Right forelimb (tissue), 1 donor: ENCODE measurements around the gene PCCA.
"Not testable (repeated sequence)": the region's sequence is repeated elsewhere in the genome, so short reads cannot be mapped to it uniquely, and the experiment has no call there.

Source experiments
- DNase-seq: peaks from one replicate; pipeline ENCODE4 v3.0.0-alpha.2; 2018

Gene PCCA

DNA sequence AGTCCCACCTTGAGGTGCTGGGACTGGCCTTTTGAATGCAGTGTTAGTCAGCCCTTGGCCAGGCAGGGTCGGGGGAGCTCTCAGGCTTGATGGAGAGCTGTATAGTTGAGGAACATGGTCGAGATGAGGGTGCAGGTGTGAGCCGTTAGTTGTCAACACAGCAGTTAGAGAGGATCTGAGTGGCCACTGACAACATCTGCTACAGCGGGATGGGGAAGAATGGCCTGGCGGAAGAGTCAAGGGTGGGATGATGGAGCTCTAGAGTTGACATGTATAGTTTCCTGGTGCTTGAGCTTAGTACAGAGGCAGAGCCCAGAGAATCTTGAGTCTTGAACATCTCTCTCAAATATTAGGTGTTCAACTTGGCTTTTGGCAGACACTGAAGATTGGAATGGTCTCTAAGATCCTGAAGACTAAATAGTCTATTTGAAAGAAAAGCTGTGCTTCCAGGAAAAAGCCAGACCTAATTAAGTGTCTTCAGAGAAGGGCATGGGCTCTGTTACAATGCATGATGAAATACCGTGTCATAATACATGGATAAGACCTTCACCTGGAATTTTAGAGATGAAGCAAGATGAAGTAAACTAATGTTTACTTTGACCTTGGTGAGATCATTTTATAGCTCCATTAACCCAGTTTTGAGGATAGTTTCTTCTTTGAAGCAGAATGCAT lies 9.7 kb downstream of the PCCA start:
- DNase-seq, result no peak

GRCh38 chr13:100099117-100099445 lies 10.2 kb downstream of the PCCA start:
- not testable (repeated sequence) for DNase-seq

- DNase-seq, result no peak
These were observed 11.4 kb downstream of the PCCA start for GRCh38 chr13:100100115-100100879.

DNA sequence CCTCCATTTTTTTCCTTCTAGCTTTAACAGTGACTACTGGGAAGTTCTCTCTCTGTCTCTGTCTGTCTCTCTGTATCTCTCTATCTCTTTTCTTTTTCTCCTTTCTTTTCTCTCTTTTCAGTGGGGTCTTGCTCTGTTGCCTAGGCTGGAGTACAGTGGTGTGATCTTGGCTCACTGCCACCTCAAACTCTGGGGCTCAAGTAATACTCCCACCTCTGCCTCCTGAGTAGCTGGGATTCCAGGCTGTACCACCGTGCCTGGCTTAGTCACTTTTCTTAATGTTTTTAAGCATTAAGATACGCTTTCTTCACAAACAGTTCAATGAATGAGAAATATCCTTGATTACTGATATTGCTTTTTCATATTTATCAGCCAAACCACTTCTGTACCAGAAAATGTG lies 13.1 kb downstream of the PCCA start:
- DNase-seq, result no peak

DNA sequence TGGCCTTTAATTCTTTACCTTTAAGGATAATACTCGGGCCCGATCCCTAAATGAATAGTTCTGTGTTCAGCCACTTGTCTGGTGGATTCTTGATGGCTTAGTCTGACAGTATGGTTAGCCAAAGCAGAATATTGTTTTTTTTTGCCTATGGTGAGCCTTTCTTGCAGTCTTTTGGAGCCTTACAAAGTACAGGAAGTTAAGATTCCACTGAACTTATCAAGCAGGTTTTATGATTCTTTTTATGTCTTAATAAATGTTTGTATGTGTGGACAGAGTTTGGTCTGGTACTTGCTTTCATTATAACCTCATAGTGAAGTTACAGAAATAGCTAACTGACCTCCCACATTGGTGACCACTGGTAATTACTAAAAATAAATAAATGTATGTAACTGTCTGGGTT lies 17.1 kb downstream of the PCCA start:
- no peak for DNase-seq

- no peak for DNase-seq
These were observed 17.8 kb downstream of the PCCA start for GRCh38 chr13:100106705-100107104.

- no peak for DNase-seq
These were observed 20.1 kb downstream of the PCCA start for GRCh38 chr13:100108913-100109507.

- DNase-seq, result no peak
These were observed 21.4 kb downstream of the PCCA start for GRCh38 chr13:100110269-100110668.

DNA sequence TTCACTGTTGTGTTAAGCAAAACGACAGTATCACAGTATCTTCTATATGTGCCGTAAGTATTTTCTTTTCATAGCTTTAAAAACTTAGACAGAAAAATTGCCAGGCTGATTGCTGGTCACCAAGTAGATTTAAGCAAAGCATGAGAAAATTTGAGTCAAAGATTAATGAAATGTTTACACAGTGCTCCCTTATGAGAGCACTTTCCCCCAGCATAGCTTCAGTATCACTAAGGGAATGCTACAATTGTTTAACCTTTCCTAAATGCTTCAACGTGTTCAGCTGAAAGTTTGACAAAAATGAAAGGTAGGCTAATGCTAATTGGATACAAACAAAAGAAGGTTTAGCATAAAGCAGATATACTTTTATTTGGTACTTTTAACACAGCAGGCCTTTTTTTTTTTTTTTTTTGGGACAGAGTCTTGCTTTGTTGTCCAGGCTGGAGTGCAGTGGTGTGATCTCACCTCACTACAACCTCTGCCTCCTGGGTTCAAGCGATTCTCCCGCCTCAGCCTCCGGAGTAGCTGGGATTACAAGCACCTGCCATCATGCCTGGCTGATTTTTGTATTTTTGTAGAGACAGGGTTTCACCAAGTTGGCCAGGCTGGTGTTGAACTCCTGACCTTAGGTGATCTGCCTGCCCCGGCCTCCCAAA lies 23.4 kb downstream of the PCCA start:
- no peak for DNase-seq

DNA sequence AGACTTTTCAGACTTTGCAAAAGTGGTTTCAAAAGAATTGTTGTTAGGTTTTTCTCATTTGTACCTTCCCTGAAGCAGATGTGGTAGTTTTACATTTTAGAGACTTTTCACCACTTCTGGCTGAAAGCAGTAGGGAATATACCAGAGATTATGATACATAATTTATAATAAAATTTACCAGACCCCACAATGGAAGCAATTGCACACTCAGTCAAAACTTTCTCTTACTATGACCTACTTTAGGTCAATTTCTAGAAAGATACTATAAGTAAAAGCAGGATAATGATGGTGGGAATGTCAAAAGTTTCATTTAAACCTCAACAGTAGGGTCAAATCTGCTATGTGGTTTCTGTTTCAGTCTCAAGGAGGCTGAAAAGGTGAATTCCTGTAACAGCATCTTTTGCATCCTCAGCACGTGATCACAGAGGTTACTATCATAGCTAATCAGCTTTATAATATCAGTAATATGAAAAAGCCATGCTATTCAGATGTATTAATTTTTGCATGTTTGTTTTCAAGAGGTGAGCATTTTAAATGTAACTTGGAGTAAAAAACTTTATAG lies 26.9 kb downstream of the PCCA start:
- DNase-seq, result no peak

DNA sequence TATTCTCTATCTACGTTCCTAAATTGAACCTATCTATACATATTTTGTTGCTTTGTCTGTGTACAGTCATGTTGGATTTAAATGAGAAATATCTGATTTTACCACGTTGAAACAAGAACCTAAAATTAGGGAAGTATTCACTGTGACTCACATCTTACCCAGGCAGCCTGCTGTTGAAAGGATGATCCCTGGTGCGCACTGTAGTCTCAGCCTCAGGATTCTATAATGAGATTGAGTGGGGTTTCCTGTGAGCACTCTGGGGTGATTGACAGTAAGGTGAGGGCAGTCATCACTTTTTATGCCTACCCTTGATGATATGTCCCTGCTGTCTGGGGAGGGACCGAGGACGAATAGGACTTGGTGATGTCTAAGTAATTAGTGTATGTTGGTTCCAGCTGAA lies 35.4 kb downstream of the PCCA start:
- no peak for DNase-seq

GRCh38 chr13:100125946-100126345 lies 37.1 kb downstream of the PCCA start:
- no peak for DNase-seq

DNA sequence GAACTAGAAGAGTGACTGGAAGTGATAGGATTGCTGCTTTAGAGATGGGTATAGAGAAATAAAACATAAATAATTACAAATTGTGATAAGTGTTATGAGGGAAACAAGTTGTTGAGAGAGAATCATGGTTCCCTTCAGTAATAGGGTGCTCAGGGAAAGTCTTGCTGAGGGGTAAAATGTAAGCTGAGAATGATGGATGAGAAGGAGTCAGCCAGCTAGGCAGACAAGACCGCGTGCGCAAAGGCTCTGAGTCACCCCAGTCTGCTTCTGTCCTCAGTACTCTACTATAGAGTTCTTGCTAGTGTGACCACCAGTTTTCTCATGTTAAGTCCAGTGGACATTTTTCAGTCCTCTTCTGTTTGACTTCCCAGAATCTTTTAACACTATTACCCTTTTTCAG lies 39.5 kb downstream of the PCCA start:
- no peak for DNase-seq

DNA sequence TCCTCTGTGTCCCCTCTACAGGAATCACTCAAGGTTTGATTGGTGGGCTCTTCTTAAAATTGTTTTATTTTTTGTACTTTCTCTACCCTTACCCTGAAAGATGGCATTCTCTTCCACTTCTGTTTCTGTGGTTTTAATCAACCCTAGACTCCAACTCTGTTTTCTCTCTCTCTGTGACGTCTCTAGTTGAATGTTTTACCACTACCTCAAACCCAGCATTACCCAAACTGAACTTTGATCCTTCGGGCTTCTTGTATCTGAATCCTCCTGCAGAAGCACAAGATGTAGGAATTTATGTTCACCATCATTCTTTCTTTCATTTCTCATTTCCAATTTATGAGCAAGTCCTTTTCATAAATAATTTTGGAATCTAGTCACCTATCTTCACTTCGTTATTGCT lies 39.9 kb downstream of the PCCA start:
- no peak for DNase-seq

- DNase-seq, result no peak
These were observed 40.7 kb downstream of the PCCA start for GRCh38 chr13:100129605-100130004.

GRCh38 chr13:100130092-100130491 lies 41.2 kb downstream of the PCCA start:
- DNase-seq, result no peak

- DNase-seq, result no peak
These were observed 42.1 kb downstream of the PCCA start for GRCh38 chr13:100130930-100131511.

- DNase-seq, result no peak
These were observed 43.1 kb downstream of the PCCA start for GRCh38 chr13:100131863-100132574.

DNA sequence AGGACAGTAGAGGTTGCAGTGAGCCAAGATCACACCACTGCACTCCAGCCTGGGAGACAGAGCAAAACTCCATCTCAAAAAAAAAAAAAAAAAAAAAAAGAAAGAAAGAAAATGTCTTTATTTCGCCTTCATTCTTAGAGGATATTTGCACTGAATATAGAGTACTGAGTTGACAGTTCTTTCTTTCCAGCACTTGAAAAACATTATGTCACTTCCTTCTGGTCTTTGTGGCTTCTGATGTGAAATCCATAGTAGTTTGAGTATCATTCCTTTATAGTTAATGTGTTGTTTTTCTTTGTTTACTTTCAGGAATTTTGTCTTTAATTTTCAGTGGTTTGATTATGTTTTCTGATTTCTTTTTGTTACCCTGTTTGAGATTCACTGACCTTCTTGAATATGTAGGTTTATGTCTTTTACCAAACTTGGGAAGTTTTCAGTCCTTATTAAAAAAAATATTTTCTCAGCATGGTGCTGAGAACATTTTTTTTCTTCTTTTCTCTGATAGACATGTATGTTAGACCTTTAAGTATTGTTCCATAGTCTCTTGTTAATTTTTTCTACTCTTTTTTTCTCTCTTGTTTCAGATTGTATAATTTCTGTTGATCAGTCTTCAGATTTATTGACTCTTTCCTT lies 50.1 kb downstream of the PCCA start:
- no peak for DNase-seq

DNA sequence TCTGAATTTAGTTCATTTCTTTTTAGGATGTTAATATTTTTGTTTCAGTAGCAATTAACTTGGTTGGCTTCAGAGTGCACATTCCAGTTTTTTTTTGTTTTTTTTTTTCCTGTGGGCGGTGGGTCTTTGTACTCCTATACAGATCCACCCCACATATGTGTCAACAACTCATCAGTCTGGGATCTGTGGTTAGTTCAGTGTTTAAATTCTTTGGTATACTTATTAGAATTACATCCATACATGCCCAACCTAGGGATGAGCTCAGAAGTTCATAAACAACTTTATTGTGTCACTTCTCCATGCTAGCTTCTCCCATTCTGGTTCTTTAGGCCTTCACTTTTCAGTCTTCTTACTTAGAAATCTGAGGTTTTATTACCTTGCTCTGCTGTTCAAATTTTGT lies 50.9 kb downstream of the PCCA start:
- DNase-seq, result no peak

GRCh38 chr13:100140441-100140840 lies 51.5 kb downstream of the PCCA start:
- no peak for DNase-seq

DNA sequence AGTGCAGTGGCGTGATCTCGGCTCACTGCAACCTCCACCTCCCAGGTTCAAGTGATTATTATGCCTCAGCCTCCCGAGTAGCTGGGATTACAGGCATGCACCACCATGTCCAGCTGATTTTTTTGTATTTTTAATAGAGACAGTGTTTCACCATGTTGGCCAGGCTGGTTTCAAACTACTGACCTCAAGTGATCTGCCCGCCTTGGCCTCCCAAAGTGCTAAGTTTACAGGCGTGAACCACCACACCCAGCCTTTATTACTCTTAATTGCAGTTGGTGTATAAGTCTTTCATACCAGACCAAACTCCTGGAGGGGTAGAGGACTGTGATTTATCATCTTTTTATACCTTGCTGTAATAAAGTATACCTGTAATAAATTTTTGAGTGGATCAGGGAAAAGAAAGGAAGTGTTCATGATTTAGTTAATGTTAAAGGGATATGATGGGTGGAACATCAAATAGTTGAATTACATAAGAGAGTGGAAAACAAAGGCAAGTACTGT lies 52.6 kb downstream of the PCCA start:
- DNase-seq, result not testable (repeated sequence)
